Measurements from ENCODE around the gene POLR3C.

GRCh38 chr1:145884675-145885074 lies 60.7 kb downstream of the POLR3C start:
- no peak for TF ChIP-seq CTCF (IDR thresholded peaks at IDR 0.05)
- no peak for TF ChIP-seq POLR2A (IDR thresholded peaks at IDR 0.05)

Data from thyroid gland (tissue), 4 donors.